ENCODE results near the gene AGAP1. TPM values are rescaled to one million over a fixed set of nuclear protein-coding genes. Genes with fewer than 3 reads are reported as not detected.

Gene AGAP1
- total RNA-seq, 1 donor from 2014 or later, result 33.7 TPM

GRCh38 chr2:235688511-235689426 is 194.9 kb downstream of the AGAP1 start:
- TF ChIP-seq, protein P1, sequence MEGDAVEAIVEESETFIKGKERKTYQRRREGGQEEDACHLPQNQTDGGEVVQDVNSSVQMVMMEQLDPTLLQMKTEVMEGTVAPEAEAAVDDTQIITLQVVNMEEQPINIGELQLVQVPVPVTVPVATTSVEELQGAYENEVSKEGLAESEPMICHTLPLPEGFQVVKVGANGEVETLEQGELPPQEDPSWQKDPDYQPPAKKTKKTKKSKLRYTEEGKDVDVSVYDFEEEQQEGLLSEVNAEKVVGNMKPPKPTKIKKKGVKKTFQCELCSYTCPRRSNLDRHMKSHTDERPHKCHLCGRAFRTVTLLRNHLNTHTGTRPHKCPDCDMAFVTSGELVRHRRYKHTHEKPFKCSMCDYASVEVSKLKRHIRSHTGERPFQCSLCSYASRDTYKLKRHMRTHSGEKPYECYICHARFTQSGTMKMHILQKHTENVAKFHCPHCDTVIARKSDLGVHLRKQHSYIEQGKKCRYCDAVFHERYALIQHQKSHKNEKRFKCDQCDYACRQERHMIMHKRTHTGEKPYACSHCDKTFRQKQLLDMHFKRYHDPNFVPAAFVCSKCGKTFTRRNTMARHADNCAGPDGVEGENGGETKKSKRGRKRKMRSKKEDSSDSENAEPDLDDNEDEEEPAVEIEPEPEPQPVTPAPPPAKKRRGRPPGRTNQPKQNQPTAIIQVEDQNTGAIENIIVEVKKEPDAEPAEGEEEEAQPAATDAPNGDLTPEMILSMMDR (IDR thresholded peaks at IDR 0.05; ENCODE audit: insufficient read depth, low read length, poor library complexity, severe bottlenecking), result no peak
- H3K4me3 ChIP-seq (ENCODE audit: low read depth, low read length), result no peak overlapping the region
- DNase-seq (ENCODE audit: low read depth), result no peak
- H3K36me3 ChIP-seq (ENCODE audit: control insufficient read depth, insufficient read depth, low read length), result no peaks in the 10 kb centered on the region
- no peaks in the 10 kb centered on the region for H3K27me3 ChIP-seq (ENCODE audit: control insufficient read depth, insufficient read depth, low read length)

- Histone ChIP-seq H3K4me3 (ENCODE audit: low read depth, low read length) (no peak overlapping the region), H3K27me3 (ENCODE audit: control insufficient read depth, insufficient read depth, low read length) (no peaks in the 10 kb centered on the region), H3K36me3 (ENCODE audit: control insufficient read depth, insufficient read depth, low read length) (no peaks in the 10 kb centered on the region)
- TF ChIP-seq, protein P1 (IDR thresholded peaks at IDR 0.05; ENCODE audit: insufficient read depth, low read length, poor library complexity, severe bottlenecking), result no peak
- DNase-seq (ENCODE audit: low read depth), result no peak
These were observed 195.6 kb downstream of the AGAP1 start for GRCh38 chr2:235689427-235689853.

GRCh38 chr2:235690082-235690808 is 196.4 kb downstream of the AGAP1 start:
- H3K4me3 ChIP-seq (ENCODE audit: low read depth, low read length), result no peak overlapping the region
- H3K27me3 ChIP-seq (ENCODE audit: control insufficient read depth, insufficient read depth, low read length), result no peaks in the 10 kb centered on the region
- no peak for DNase-seq (ENCODE audit: low read depth)
- H3K36me3 ChIP-seq (ENCODE audit: control insufficient read depth, insufficient read depth, low read length), result no peaks in the 10 kb centered on the region
- TF ChIP-seq, protein P1 (IDR thresholded peaks at IDR 0.05; ENCODE audit: insufficient read depth, low read length, poor library complexity, severe bottlenecking), result no peak

- Histone ChIP-seq H3K36me3 (ENCODE audit: control insufficient read depth, insufficient read depth, low read length) (no peaks in the 10 kb centered on the region), H3K4me3 (ENCODE audit: low read depth, low read length) (no peak overlapping the region), H3K27me3 (ENCODE audit: control insufficient read depth, insufficient read depth, low read length) (no peaks in the 10 kb centered on the region)
- TF ChIP-seq, protein P1 (IDR thresholded peaks at IDR 0.05; ENCODE audit: insufficient read depth, low read length, poor library complexity, severe bottlenecking), result no peak
- DNase-seq (ENCODE audit: low read depth), result no peak
These were observed 197.1 kb downstream of the AGAP1 start for GRCh38 chr2:235690809-235691450.

- Histone ChIP-seq H3K27me3 (ENCODE audit: control insufficient read depth, insufficient read depth, low read length) (no peaks in the 10 kb centered on the region), H3K36me3 (ENCODE audit: control insufficient read depth, insufficient read depth, low read length) (no peaks in the 10 kb centered on the region), H3K4me3 (ENCODE audit: low read depth, low read length) (no peak overlapping the region)
- TF ChIP-seq, protein P1 (IDR thresholded peaks at IDR 0.05; ENCODE audit: insufficient read depth, low read length, poor library complexity, severe bottlenecking), result no peak
- DNase-seq (ENCODE audit: low read depth), result no peak
These were observed 198.2 kb downstream of the AGAP1 start for GRCh38 chr2:235692076-235692475.
